ENCODE results near the gene GCSAML. TPM values are rescaled to one million over a fixed set of nuclear protein-coding genes. Genes with fewer than 3 reads are reported as not detected.

Gene GCSAML
- total and polyA plus RNA-seq, 7 donors = 0.01 to 0.36 (median 0.21) TPM; not detected in 3

GRCh38 chr1:247531937-247532336 lies 17.0 kb upstream of the GCSAML start:
- Histone ChIP-seq H3K9me3 (no peaks in the 10 kb centered on the region), H3K27ac (no peak overlapping the region), H3K36me3 (ENCODE audit: insufficient read depth in 1 of 2, low read depth in 1 of 2) (no peaks in the 10 kb centered on the region), H3K27me3 (ENCODE audit: insufficient read depth in 3 of 3, low read length in 2 of 3) (no peaks in the 10 kb centered on the region), H3K4me1 (no peaks in the 10 kb centered on the region), H3K4me3 (no peak overlapping the region)
- intact Hi-C loops (cut with DNase I) = no loop called here
- DNase-seq (no peak), ATAC-seq (no peak)
- 91 to 93% (median 92%) methylated on average over 8 of the region's 8 CpGs for WGBS, 3 donors
- TF ChIP-seq CTCF (IDR thresholded peaks at IDR 0.05) = no peak

- H3K4me3 ChIP-seq = no peak overlapping the region
Measured at GRCh38 chr1:247535402-247535801, 13.5 kb upstream of the GCSAML start.

DNA sequence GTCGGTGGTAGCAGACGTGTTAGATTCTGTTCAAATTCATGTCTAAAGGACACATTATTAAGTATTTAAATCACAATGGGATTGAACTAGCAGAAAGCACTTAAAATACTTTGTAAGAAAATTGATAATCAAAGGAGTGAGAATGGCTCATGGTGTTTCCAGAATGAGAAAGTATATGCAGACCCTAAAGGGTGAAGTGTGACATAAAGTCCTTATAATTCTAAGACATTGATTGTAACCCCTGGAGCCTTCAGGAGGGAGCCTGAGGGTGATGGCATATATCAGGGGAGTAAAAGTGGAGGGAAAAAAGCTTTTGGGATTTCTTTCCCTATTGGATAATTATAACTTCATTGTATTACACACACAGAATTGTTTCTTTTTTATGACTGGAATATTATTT lies 12.6 kb upstream of the GCSAML start, which contains the start of gene OR2C3:
Gene OR2C3, minus strand, starts transcription at position 101 of the 400 bp plus-strand sequence. CDS start 3,929 bp downstream, outside the sequence.
- no peaks in the 10 kb centered on the region for H3K27me3 ChIP-seq (ENCODE audit: insufficient read depth in 3 of 3, low read length in 2 of 3)
- no peaks in the 10 kb centered on the region for H3K4me1 ChIP-seq
- intact Hi-C loops (cut with DNase I) = no loop called here
- WGBS, 3 donors = 71 to 79% (median 72%) methylated on average over 2 of the region's 2 CpGs
- no peaks in the 10 kb centered on the region for H3K9me3 ChIP-seq
- ATAC-seq (no peak), DNase-seq (no peak)
- H3K27ac ChIP-seq = no peak within 1 kb of the TSS
- no peaks in the 10 kb centered on the region for H3K36me3 ChIP-seq (ENCODE audit: insufficient read depth in 1 of 2, low read depth in 1 of 2)
- no peak for TF ChIP-seq CTCF (IDR thresholded peaks at IDR 0.05)
- H3K4me3 ChIP-seq = no peak within 1 kb of the TSS

More at GRCh38 chr1:247535402-247535801, 13.5 kb upstream of the GCSAML start:
- intact Hi-C loops (cut with DNase I) = no loop called here
- ATAC-seq = no peak
- Histone ChIP-seq H3K27ac (no peak overlapping the region), H3K9me3 (no peaks in the 10 kb centered on the region), H3K27me3 (ENCODE audit: insufficient read depth in 3 of 3, low read length in 2 of 3) (no peaks in the 10 kb centered on the region), H3K36me3 (ENCODE audit: insufficient read depth in 1 of 2, low read depth in 1 of 2) (no peaks in the 10 kb centered on the region), H3K4me1 (no peaks in the 10 kb centered on the region)
- DNase-seq = no peak
- WGBS, 3 donors = 65 to 82% (median 71%) methylated on average over 3 of the region's 3 CpGs
- no peak for TF ChIP-seq CTCF (IDR thresholded peaks at IDR 0.05)

GRCh38 chr1:247538561-247538960 lies 10.4 kb upstream of the GCSAML start:
- WGBS, 3 donors = 82 to 84% (median 82%) methylated on average over 5 of the region's 5 CpGs
- intact Hi-C loops (cut with DNase I) = no loop called here

More at GRCh38 chr1:247538561-247538960, 10.4 kb upstream of the GCSAML start:
- Histone ChIP-seq H3K4me3 (no peak overlapping the region), H3K36me3 (ENCODE audit: insufficient read depth in 1 of 2, low read depth in 1 of 2) (no peaks in the 10 kb centered on the region), H3K27ac (no peak overlapping the region), H3K9me3 (no peaks in the 10 kb centered on the region), H3K4me1 (no peaks in the 10 kb centered on the region), H3K27me3 (ENCODE audit: insufficient read depth in 3 of 3, low read length in 2 of 3) (no peaks in the 10 kb centered on the region)
- ATAC-seq (no peak), DNase-seq (no peak)
- no peak for TF ChIP-seq CTCF (IDR thresholded peaks at IDR 0.05)
